IPS DF 6.9 (cell line): ENCODE data around the gene SGCA.

Experiments used
- DNase-seq: peaks from one replicate; pipeline ENCODE4 v3.0.0-alpha.2; 2013; ENCODE audit warnings: low read depth, low spot score
- H3K27ac ChIP-seq: one replicate; pipeline ENCODE4 v1.5.1; 2013; ENCODE audit warnings: low read length, control low read depth
- H3K27me3 ChIP-seq: 2 replicates; pipeline ENCODE4 v1.6.1; 2013; ENCODE audit warnings: mild to moderate bottlenecking, low read length; ENCODE audit not compliant: control insufficient read depth, insufficient read depth
- H3K36me3 ChIP-seq: 2 replicates; pipeline ENCODE4 v1.6.1; 2013; ENCODE audit warnings: low read length; ENCODE audit not compliant: control insufficient read depth, insufficient read depth
- H3K4me1 ChIP-seq: 2 replicates; pipeline ENCODE4 v1.6.1; 2013; ENCODE audit warnings: low read length; ENCODE audit not compliant: control insufficient read depth, insufficient read depth
- H3K4me3 ChIP-seq: 2 replicates; pipeline ENCODE4 v1.5.1; 2013; ENCODE audit warnings: mild to moderate bottlenecking, low read length
- H3K9me3 ChIP-seq: 2 replicates; pipeline ENCODE4 v1.6.1; 2013; ENCODE audit warnings: low read length, inconsistent platforms; ENCODE audit not compliant: control insufficient read depth, insufficient read depth
- WGBS: extraction: QIAGEN DNeasy Blood & Tissue Kit; methylation state at CpG from one replicate; pipeline ENCODE4 v1.1.7; 2013; ENCODE audit warnings: mixed read lengths, missing lambda C conversion rate; ENCODE audit not compliant: insufficient read length, insufficient coverage; 5-methylcytosine and 5-hydroxymethylcytosine counted together

The SGCA gene

GRCh38 chr17:50165867-50166517 is at the start of gene SGCA:
Gene SGCA (plus strand): TSS chr17:50166005. CDS start chr17:50166041, 36 bp downstream.
- Histone ChIP-seq H3K9me3 (no peaks in the 10 kb centered on the region), H3K27me3 (no peaks in the 10 kb centered on the region), H3K4me3 (no peak within 1 kb of the TSS), H3K4me1 (0 out of 2 replicates have a peak, but pooled peaks cover 2% of the 10 kb centered on the region), H3K27ac (no peak within 1 kb of the TSS), H3K36me3 (no peaks in the 10 kb centered on the region)
- DNase-seq: no peak
- WGBS: no CpG with 5 or more reads among the region's 15 CpGs

DNA sequence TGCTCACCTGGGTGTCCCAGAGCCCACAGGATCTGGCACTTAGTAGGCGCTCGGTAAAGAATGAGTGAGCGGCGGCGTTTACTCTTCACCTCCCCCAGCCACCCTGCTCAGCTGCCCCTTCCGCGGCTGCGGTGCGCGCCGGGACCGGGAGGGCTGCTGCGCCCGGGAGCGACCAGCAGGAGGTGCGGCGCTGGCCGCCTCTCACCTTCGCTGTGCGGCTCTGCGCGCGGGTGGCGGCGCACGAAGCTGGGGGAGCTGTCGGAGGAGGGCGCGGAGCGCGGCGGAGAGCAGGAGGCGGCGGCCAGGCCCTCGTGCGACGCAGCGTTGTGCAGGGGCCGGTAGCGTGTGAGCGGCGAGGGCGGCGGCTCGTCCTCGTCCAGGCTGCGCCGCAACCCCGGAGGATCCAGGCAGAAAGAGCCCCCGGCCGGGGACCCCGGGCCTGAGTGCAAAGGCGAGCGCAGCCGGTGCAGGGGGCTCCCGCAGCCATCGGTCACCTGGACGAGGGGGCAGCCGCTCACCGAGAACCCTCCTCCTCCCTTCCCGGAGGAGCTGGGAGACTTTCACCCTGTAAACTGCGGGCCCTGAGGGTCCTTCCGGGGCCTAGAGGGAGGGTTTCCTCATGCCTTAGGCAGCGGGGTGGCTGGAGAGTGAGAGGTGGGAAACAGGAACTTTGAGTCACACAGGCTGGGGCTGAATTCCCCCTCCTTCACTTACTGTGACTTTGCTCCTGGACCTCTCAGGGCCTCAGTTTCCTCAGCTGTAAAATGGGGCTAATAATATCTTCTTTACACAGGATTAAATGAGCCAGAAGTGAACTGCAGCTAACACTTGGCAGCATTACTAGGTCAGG is 48.4 kb upstream of the SGCA start:
- Histone ChIP-seq H3K27ac (no peak overlapping the region), H3K9me3 (no peaks in the 10 kb centered on the region), H3K27me3 (no peaks in the 10 kb centered on the region), H3K4me1 (peaks cover 5% of the 10 kb centered on the region), H3K4me3 (peak overlapping the region; percentile 29; the same call in 1 of the 2 replicates), H3K36me3 (no peaks in the 10 kb centered on the region)
- DNase-seq: no peak
- WGBS: no CpG with 5 or more reads among the region's 64 CpGs

GRCh38 chr17:50118076-50118827 is 47.6 kb upstream of the SGCA start:
- WGBS: no CpG with 5 or more reads among the region's 23 CpGs
- Histone ChIP-seq H3K9me3 (no peaks in the 10 kb centered on the region), H3K36me3 (no peaks in the 10 kb centered on the region), H3K27ac (no peak overlapping the region), H3K4me3 (no peak overlapping the region), H3K4me1 (peaks cover 5% of the 10 kb centered on the region), H3K27me3 (no peaks in the 10 kb centered on the region)
- DNase-seq: no peak

DNA sequence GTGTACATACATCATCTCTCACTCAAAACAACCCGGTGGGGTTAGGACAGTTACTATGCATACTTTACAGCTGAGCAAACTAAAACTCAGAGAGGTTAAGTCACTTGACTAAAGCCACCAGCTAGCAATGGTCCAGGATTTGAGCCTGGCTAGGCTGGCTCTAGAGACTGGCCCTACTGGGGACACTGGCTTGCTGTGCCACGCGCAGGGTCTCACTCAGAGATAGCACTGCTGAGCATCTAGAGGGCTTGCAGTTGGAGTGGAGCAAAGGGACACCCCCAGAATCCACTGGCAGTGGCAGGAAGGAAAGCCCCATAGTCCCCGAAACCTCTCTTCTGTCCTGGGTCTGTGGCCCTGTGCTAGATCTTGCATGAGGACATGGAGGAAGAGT is 47.0 kb upstream of the SGCA start:
- H3K4me3 ChIP-seq: no peak overlapping the region
- peaks cover 5% of the 10 kb centered on the region for H3K4me1 ChIP-seq
- WGBS: no CpG with 5 or more reads among the region's 4 CpGs
- H3K27ac ChIP-seq: no peak overlapping the region
- H3K36me3 ChIP-seq: no peaks in the 10 kb centered on the region
- no peak for DNase-seq
- no peaks in the 10 kb centered on the region for H3K27me3 ChIP-seq
- no peaks in the 10 kb centered on the region for H3K9me3 ChIP-seq

DNA sequence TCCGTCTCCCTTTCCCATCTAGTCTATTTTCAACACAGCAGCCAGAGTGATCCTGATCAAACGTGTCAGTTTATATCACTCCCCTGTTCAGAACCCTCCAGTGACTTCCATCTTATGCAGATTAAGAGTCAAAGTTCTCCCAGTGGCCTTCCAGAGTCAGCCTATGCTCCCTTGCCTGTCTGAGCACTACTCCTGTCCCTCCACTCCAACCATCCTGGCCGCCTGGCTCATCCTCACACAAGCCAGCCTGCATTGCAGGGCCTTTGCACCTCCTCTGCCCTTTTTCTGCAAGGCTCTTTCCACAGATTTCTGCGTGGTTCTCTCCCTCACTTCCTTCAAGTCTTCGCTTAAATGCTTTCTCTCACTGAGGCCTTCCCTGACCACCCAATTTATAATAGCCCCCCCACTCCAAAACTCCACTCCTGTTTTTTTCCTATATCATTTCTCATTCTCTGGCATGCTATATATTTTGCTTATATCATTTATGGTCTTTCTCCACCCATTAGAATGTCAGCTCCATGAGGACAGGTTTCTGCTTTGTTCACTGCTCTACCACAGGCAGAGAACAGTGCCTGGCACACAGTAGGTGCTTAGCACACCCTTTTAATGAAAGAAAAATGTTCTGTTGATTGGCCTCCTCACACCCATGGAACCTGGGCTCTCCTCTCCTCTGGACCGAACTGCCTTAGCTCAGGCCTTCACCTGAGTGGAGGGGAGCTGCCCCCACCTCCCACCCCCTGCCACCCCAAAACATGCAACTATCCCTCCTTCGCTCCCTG is 45.1 kb upstream of the SGCA start:
- H3K27me3 ChIP-seq: no peaks in the 10 kb centered on the region
- H3K27ac ChIP-seq: no peak overlapping the region
- DNase-seq: no peak
- H3K9me3 ChIP-seq: no peaks in the 10 kb centered on the region
- H3K4me3 ChIP-seq: no peak overlapping the region
- WGBS: no CpG with 5 or more reads among the region's 7 CpGs
- no peaks in the 10 kb centered on the region for H3K36me3 ChIP-seq
- peaks cover 1% of the 10 kb centered on the region; the same call in 1 of the 2 replicates for H3K4me1 ChIP-seq

GRCh38 chr17:50122945-50123344 is 42.9 kb upstream of the SGCA start:
- Histone ChIP-seq H3K27ac (no peak overlapping the region), H3K9me3 (no peaks in the 10 kb centered on the region), H3K4me1 (peaks cover 2% of the 10 kb centered on the region; the same call in 1 of the 2 replicates), H3K4me3 (no peak overlapping the region), H3K36me3 (no peaks in the 10 kb centered on the region), H3K27me3 (no peaks in the 10 kb centered on the region)
- WGBS: no CpG with 5 or more reads among the region's 3 CpGs
- DNase-seq: no peak

GRCh38 chr17:50123649-50124349 is 42.0 kb upstream of the SGCA start:
- H3K27ac ChIP-seq: no peak overlapping the region
- no CpG with 5 or more reads among the region's 12 CpGs for WGBS
- peaks cover 2% of the 10 kb centered on the region; the same call in 1 of the 2 replicates for H3K4me1 ChIP-seq
- no peaks in the 10 kb centered on the region for H3K9me3 ChIP-seq
- H3K4me3 ChIP-seq: no peak overlapping the region
- no peak for DNase-seq
- no peaks in the 10 kb centered on the region for H3K27me3 ChIP-seq
- H3K36me3 ChIP-seq: no peaks in the 10 kb centered on the region

- no peak for DNase-seq
- Histone ChIP-seq H3K27me3 (no peaks in the 10 kb centered on the region), H3K4me3 (no peak overlapping the region), H3K27ac (no peak overlapping the region), H3K4me1 (peaks cover 2% of the 10 kb centered on the region; the same call in 1 of the 2 replicates), H3K9me3 (no peaks in the 10 kb centered on the region), H3K36me3 (no peaks in the 10 kb centered on the region)
- no CpG with 5 or more reads among the region's 4 CpGs for WGBS
Observed at GRCh38 chr17:50125420-50125997, 40.3 kb upstream of the SGCA start.

- H3K4me1 ChIP-seq: peaks cover 4% of the 10 kb centered on the region; the same call in 1 of the 2 replicates
- no peaks in the 10 kb centered on the region for H3K27me3 ChIP-seq
- no peak overlapping the region for H3K27ac ChIP-seq
- H3K4me3 ChIP-seq: no peak overlapping the region
- WGBS: no CpG with 5 or more reads among the region's 6 CpGs
- no peaks in the 10 kb centered on the region for H3K9me3 ChIP-seq
- no peaks in the 10 kb centered on the region for H3K36me3 ChIP-seq
- DNase-seq: no peak
Observed at GRCh38 chr17:50127697-50128361, 38.0 kb upstream of the SGCA start.
